Panc1 (cell line): ENCODE measurements around the gene DGKG. TPM values are rescaled to one million over a fixed set of nuclear protein-coding genes. Genes with fewer than 3 reads are reported as not detected.

Experiments
- ATAC-seq: fragments of 200-7000 bp; cut with Tn5 transposase; 2 replicates; pipeline ENCODE4 v1.9.1; 2020; ENCODE audit warnings: mild to moderate bottlenecking, moderate library complexity
- BruUV-seq: library from RNA; stranded (reverse); fragments of 400-500 nt; replicated peaks from 2 replicates; lab custom pipeline; 2021; lab: Mats Ljungman, UMichigan
- CTCF ChIA-PET: fragments of 300-600 bp; sonication (Branson Sonifier 250); formaldehyde crosslinking; loops from one replicate; lab custom pipeline; 2022; ENCODE audit warnings: antibody characterized with exemption; lab: Charles Lee
- POLR2A ChIA-PET: fragments of 300-600 bp; sonication (Branson Sonifier 250); formaldehyde crosslinking; loops from one replicate; lab custom pipeline; 2022; ENCODE audit warnings: antibody characterized with exemption; lab: Charles Lee
- DNase-seq: peaks from one replicate; pipeline ENCODE4 v3.0.0-alpha.2; 2010; ENCODE audit warnings: low read depth, low spot score
- H3K27ac ChIP-seq: 2 replicates; pipeline ENCODE4 v1.5.1; 2011; ENCODE audit warnings: mild to moderate bottlenecking, low read length, inconsistent platforms
- H3K27me3 ChIP-seq: fragments of 200-500 bp; sonication (Bioruptor generic); 2 replicates; pipeline ENCODE4 v1.6.0; 2014; ENCODE audit warnings: low read length, inconsistent platforms; ENCODE audit not compliant: control insufficient read depth, insufficient read depth
- H3K36me3 ChIP-seq: fragments of 200-500 bp; sonication (Bioruptor generic); 2 replicates; pipeline ENCODE4 v1.5.1; 2014; ENCODE audit warnings: inconsistent platforms, mild to moderate bottlenecking, low read length, moderate library complexity; ENCODE audit not compliant: control insufficient read depth, insufficient read depth
- H3K4me1 ChIP-seq: 2 replicates; pipeline ENCODE4 v1.5.1; 2011; ENCODE audit warnings: inconsistent platforms, mild to moderate bottlenecking, low read length, moderate library complexity; ENCODE audit not compliant: control insufficient read depth, insufficient read depth
- H3K4me3 ChIP-seq, 2 experiments: 2 replicates each; pipeline ENCODE4 v1.5.1; 2011 to 2012; ENCODE audit warnings: low read depth in 2 of 2, low read length in 2 of 2, mild to moderate bottlenecking in 2 of 2, inconsistent platforms in 1 of 2, moderate library complexity in 1 of 2
- H3K9me3 ChIP-seq: fragments of 200-500 bp; sonication (Bioruptor generic); 2 replicates; pipeline ENCODE4 v1.5.1; 2014; ENCODE audit warnings: low read depth, mild to moderate bottlenecking, inconsistent platforms, low read length, moderate library complexity; ENCODE audit not compliant: control insufficient read depth, insufficient read depth
- POLR2AphosphoS5 ChIP-seq: IDR thresholded peaks from 2 replicates; pipeline ENCODE4 v1.6.1; 2012; ENCODE audit warnings: mild to moderate bottlenecking, low read depth, low read length, moderate library complexity
- SIN3A ChIP-seq: IDR thresholded peaks from 2 replicates; pipeline ENCODE4 v1.6.1; 2012; ENCODE audit warnings: low read depth, mild to moderate bottlenecking, low read length, moderate library complexity, borderline replicate concordance; ENCODE audit not compliant: insufficient read depth
- TCF7L2 ChIP-seq: IDR thresholded peaks from 2 replicates; pipeline ENCODE4 v1.6.1; 2011; ENCODE audit warnings: mild to moderate bottlenecking, low read depth, low read length, inconsistent platforms
- in situ Hi-C: cut with HindIII; loops from 2 replicates; pipeline ENCODE4 v1.10.0; 2016; ENCODE audit warnings: low sequenced_read_pairs, low pct_unique_long_range_greater_than_20kb
- intact Hi-C: fragments of 100-400 bp; cut with micrococcal nuclease; formaldehyde crosslinking; loops from one replicate; pipeline ENCODE4 v1.10.0; 2022; ENCODE audit not compliant: unreplicated experiment
- total RNA-seq: library from RNA; stranded (reverse); gene quantifications from one replicate; pipeline ENCODE4 v1.2.1, GENCODE V29; 2021; ENCODE audit not compliant: unreplicated experiment
- TF ChIP-seq, protein P1 (sequence below): fragments of 450-650 bp; IDR thresholded peaks from 2 replicates; pipeline ENCODE4 v1.5.1; 2017; ENCODE audit warnings: mild to moderate bottlenecking
- TF ChIP-seq, protein P2 (sequence below), 2 experiments: IDR thresholded peaks; 2 replicates each; pipeline ENCODE4 v1.6.1; 2011 to 2012; ENCODE audit warnings: low read depth in 2 of 2, control low read depth in 1 of 2, low read length in 1 of 2, mild to moderate bottlenecking in 1 of 2, moderate library complexity in 1 of 2; ENCODE audit not compliant: insufficient read depth in 1 of 2

The DGKG gene
- total RNA-seq, 1 experiment from 2014 or later = 0.46 TPM

DNA sequence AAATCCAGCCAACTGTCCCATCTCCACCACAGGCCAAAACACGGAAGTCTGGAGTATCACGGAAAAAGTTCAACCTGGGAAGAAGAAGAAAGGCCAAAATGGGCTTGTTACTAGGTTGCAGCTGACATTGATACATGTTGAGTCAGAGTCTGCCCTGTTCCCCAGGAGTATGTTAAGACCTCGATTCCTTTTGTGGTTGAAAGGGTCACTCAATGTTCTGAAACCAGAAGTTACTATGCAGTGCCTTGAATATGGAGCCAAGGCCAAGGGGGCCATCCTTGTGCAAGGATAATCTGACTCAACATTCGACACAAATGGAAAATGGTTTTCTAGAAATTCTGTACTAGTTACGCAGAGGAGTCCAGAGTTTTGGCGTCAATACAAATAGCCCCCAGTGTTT, 104.2 kb downstream of the DGKG start:
- Histone ChIP-seq H3K36me3 (no peaks in the 10 kb centered on the region), H3K4me1 (no peaks in the 10 kb centered on the region), H3K27me3 (peaks cover 4% of the 10 kb centered on the region; the same call in 1 of the 2 replicates), H3K27ac (no peak overlapping the region), H3K9me3 (no peaks in the 10 kb centered on the region), H3K4me3 (no peak overlapping the region)
- no TSS peak for BruUV-seq
- CTCF ChIA-PET = no interaction called here
- POLR2A ChIA-PET = no interaction called here
- ATAC-seq (no peak), DNase-seq (no peak)
- no peak for TF ChIP-seq TCF7L2
- TF ChIP-seq, protein P1, sequence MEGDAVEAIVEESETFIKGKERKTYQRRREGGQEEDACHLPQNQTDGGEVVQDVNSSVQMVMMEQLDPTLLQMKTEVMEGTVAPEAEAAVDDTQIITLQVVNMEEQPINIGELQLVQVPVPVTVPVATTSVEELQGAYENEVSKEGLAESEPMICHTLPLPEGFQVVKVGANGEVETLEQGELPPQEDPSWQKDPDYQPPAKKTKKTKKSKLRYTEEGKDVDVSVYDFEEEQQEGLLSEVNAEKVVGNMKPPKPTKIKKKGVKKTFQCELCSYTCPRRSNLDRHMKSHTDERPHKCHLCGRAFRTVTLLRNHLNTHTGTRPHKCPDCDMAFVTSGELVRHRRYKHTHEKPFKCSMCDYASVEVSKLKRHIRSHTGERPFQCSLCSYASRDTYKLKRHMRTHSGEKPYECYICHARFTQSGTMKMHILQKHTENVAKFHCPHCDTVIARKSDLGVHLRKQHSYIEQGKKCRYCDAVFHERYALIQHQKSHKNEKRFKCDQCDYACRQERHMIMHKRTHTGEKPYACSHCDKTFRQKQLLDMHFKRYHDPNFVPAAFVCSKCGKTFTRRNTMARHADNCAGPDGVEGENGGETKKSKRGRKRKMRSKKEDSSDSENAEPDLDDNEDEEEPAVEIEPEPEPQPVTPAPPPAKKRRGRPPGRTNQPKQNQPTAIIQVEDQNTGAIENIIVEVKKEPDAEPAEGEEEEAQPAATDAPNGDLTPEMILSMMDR = no peak
- intact Hi-C loops = loop anchor here (5.0 kb wide), 1 partner anchor 276 kb away; no protein-coding TSS in a partner anchor
- in situ Hi-C loops = no loop called here

DNA sequence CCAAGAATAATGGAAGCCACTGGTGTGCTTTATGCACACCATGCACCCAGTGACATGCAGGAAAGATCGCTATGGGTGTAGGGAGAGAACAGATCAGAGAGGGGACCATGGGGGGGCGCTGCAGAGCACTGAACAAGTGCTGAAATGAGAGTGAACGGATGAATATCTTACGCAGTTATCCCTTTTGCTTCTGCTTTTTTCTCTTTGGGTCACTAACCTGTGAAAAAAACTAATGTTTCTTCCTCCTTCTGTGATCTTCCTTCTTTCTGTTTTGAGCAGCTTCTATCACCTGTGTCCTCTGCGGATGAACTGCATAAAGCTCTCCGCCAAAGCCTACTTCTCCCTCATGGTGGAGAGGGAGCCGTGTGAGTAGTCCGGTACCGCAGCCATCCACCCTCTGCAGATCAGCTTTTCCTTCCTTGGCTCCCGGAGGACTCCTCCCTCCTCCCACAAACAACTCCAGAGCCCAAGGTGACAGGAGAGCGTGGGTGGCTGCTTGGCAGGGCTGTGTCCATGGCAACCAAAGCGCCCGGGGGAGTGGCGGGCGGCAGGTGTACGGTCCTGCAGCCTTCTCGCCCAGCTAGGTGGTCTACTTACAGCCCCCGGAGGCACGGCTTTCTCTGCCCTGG, 106.2 kb downstream of the DGKG start:
- Histone ChIP-seq H3K4me1 (no peaks in the 10 kb centered on the region), H3K9me3 (no peaks in the 10 kb centered on the region), H3K27ac (no peak overlapping the region), H3K4me3 (no peak overlapping the region), H3K36me3 (no peaks in the 10 kb centered on the region), H3K27me3 (peaks cover 6% of the 10 kb centered on the region)
- ChIA-PET POLR2A (interaction anchor here (0.6 kb wide), 1 partner anchor 324 kb away, joined by 5 read pairs; no protein-coding TSS in a partner anchor), CTCF (interaction anchor here (0.6 kb wide), 1 partner anchor 17 kb away, joined by 3 read pairs; no protein-coding TSS in a partner anchor)
- in situ Hi-C loops (no loop called here), intact Hi-C loops (loop anchor here (5.0 kb wide), 1 partner anchor 274 kb away; no protein-coding TSS in a partner anchor)
- ATAC-seq (no peak), DNase-seq (no peak)
- TF ChIP-seq POLR2AphosphoS5 = no peak
- no peak for TF ChIP-seq SIN3A
- TF ChIP-seq, protein P2, sequence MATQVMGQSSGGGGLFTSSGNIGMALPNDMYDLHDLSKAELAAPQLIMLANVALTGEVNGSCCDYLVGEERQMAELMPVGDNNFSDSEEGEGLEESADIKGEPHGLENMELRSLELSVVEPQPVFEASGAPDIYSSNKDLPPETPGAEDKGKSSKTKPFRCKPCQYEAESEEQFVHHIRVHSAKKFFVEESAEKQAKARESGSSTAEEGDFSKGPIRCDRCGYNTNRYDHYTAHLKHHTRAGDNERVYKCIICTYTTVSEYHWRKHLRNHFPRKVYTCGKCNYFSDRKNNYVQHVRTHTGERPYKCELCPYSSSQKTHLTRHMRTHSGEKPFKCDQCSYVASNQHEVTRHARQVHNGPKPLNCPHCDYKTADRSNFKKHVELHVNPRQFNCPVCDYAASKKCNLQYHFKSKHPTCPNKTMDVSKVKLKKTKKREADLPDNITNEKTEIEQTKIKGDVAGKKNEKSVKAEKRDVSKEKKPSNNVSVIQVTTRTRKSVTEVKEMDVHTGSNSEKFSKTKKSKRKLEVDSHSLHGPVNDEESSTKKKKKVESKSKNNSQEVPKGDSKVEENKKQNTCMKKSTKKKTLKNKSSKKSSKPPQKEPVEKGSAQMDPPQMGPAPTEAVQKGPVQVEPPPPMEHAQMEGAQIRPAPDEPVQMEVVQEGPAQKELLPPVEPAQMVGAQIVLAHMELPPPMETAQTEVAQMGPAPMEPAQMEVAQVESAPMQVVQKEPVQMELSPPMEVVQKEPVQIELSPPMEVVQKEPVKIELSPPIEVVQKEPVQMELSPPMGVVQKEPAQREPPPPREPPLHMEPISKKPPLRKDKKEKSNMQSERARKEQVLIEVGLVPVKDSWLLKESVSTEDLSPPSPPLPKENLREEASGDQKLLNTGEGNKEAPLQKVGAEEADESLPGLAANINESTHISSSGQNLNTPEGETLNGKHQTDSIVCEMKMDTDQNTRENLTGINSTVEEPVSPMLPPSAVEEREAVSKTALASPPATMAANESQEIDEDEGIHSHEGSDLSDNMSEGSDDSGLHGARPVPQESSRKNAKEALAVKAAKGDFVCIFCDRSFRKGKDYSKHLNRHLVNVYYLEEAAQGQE (IDR thresholded peaks at IDR 0.05; ENCODE audit: insufficient read depth in 1 of 2, low read depth in 2 of 2, low read length in 1 of 2) = no peak
- TF ChIP-seq, protein P1 = peak; percentile 44; the same call in 1 of the 2 replicates
- TF ChIP-seq TCF7L2 = no peak
- BruUV-seq = no TSS peak
